Activated CD4-positive, alpha-beta T cell treated with anti-CD3 and anti-CD28 coated beads, Interleukin-10, Interleukin-2, amounts not matched to agents 100 ng/mL and 50 ng/mL, durations not matched to agents 16 hours and 8 hours (primary cell): ENCODE measurements around the gene CFAP107.
"Not testable (repeated sequence)": the region's sequence is repeated elsewhere in the genome, so short reads cannot be mapped to it uniquely, and the experiment has no call there.

Source experiments
- DNase-seq: peaks from one replicate; pipeline ENCODE4 v3.0.0-alpha.2; 2020

The CFAP107 gene, protein sequence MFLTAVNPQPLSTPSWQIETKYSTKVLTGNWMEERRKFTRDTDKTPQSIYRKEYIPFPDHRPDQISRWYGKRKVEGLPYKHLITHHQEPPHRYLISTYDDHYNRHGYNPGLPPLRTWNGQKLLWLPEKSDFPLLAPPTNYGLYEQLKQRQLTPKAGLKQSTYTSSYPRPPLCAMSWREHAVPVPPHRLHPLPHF

GRCh38 chr1:12745992-12746323, at the start of gene CFAP107:
TSS of gene CFAP107 (plus strand) at chr1:12746200. CDS start at chr1:12746431, 231 bp downstream.
- peak; percentile 44 for DNase-seq

DNA sequence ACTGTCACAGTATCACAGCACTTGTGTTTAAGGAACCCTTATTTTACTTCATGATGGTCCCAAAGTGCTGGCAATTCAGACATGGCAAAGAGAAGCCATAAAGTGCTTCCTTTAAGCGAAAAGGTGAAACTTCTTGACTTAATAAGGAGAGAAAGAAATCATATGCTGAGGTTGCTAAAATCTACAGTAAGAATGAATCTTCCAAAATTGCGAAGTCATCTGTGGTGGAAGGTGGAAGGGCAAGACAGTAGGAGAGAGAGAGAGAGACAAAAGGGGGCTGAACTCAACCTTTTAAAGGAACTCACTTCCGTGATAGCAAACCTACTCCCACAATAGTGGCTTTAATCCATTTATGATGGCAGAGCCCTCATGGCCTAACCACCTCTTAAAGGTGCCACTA, 49.3 kb upstream of the CFAP107 start:
- no peak for DNase-seq

GRCh38 chr1:12697397-12697796, 48.6 kb upstream of the CFAP107 start:
- DNase-seq: no peak

GRCh38 chr1:12703821-12704451, 42.1 kb upstream of the CFAP107 start:
- DNase-seq: no peak

- no peak for DNase-seq
Observed at GRCh38 chr1:12706061-12706460, 39.9 kb upstream of the CFAP107 start.

DNA sequence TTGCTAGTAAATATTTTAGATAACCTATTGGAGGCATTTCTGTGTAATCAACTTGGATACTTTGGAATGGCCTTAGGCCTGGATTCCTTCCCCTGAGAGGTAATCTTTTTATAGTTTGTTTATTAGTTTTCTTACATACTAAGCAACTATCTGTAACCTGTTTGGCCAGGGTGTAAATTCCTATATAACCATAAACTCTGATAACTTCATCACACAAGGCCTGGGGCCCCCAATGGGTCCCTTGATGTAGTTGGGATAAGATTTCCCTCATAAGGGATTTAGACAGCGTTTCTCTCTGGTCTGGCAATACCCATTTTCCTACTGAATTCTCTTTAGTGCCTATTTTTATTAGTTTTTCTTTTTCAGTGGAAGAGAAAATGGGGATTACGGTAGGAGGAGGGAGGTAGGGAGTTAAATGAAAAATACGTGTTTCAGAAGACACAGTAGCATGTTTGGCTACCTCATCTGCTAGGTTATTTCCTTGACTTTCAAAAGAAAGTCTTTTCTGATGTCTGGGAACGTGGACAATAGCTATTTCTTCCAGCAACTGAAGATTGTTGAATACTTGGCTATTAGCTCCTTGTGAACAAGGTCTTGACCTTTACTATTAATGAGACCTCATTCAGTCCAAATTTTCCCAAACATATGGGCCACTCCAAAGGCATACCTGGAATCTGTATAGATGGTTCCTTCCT, 37.5 kb upstream of the CFAP107 start:
- DNase-seq: no peak

- DNase-seq: no peak
Observed at GRCh38 chr1:12709091-12709491, 36.9 kb upstream of the CFAP107 start.

DNA sequence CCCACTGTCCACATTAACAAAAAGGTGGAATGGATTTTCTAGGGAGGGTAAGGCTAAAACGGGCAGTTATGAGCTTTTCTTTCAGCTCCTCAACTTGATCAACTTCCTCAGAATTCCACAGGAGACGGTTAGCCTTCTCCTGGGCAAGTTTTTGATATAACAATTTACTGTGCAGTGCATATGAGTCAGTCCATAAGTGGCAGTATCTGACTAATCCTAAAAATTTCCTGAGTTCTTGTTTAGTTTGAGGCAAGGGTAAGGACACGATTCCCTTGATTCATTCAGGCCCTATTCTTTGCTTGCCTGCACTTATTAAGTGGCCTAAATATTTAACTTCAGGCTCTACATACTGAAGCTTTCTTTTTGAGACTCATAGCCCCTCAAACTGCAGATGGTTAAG, 36.3 kb upstream of the CFAP107 start:
- DNase-seq: no peak

GRCh38 chr1:12711536-12711935, 34.5 kb upstream of the CFAP107 start:
- no peak for DNase-seq

DNA sequence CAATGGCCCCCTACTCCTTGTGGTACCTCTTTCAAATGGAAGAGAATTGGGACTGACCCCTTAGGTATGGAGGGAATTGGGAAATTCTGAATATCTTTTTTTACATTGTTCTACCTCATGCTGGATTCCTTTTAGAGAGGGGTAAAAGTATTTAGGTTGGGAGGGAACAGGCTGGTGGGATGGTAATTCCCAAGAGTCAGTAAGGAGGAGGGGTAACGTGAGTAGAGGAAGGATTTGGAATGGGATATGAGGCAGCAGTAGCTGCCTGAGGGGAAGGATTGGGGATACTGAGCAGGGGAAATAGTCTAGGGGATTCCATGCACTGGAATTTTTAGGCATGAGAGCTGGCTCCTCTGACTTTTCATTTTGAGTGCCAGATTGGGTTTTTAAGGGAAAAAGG, 33.9 kb upstream of the CFAP107 start:
- DNase-seq: no peak

- DNase-seq: no peak
Observed at GRCh38 chr1:12712929-12713328, 33.1 kb upstream of the CFAP107 start.

DNA sequence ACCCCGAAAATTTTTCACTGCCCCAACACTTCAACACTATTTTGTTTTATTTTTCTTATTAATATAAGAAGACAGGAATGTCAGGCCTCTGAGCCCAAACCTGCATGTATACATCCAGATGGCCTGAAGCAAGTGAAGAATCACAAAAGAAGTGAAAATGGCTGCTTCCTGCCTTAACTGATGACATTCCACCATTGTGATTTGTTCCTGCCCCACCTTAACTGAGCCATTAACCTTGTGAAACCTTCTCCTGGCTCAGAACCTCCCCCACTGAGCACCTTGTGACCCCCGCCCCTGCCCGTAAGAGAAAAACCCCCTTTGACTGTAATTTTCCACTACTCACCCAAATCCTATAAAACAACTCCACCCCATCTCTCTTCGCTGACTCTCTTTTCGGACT, 32.3 kb upstream of the CFAP107 start:
- not testable (repeated sequence) for DNase-seq

- DNase-seq: no peak
Observed at GRCh38 chr1:12714710-12715475, 31.1 kb upstream of the CFAP107 start.

DNA sequence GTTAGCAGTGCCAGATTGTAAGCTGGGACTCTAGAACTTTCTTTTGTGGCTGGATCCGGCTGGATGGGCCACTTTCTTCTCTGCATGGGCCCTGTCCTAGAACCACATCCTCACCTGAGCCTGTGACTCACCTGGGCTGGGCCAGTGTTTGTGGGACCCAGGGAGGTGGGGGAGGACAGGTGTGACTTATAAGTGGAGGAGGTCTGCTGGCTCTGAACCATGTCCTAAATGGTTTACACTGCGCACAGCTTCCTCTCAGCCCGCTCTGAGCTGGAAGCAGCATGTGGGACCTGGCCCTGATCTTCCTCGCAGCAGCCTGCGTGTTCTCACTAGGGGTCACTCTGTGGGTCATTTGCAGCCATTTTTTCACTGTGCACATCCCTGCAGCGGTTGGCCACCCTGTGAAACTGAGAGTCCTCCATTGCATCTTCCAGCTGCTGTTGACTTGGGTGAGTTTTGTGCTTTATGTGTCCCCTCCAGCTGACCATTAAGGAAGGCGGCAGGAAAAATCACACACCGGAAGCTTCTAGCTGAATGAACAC, 30.0 kb upstream of the CFAP107 start, which contains the start of gene AADACL3:
AADACL3 (plus strand) TSS at position 215 of the 542 bp plus-strand sequence; CDS start at position 282, 67 bp downstream.
- DNase-seq: no peak

DNA sequence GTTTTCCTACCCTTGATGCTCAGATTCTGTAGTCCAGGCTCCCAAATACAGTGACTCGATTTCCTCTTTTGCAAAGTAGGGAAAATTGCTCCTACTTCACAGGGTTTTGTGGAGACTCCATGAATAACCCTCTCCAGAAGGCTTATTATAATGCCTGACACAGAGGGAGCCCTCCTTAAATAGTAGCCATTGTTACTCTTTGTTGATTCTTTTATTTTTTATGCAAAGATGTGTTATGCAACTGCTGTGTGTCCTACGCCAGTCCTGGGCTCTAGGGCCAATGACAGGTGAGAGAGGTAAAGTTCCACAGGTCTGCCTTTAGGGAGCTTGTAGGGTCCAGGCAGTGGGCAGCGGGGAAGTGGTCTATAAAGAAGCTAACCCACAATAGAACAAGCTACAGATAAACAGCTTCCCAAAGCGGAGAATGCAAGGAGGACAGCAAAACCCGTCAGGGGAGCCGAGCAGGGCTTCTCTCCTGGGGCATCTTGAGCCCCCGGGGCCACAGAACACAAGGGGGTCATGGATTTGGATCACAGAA, 28.6 kb upstream of the CFAP107 start:
- DNase-seq: no peak

DNA sequence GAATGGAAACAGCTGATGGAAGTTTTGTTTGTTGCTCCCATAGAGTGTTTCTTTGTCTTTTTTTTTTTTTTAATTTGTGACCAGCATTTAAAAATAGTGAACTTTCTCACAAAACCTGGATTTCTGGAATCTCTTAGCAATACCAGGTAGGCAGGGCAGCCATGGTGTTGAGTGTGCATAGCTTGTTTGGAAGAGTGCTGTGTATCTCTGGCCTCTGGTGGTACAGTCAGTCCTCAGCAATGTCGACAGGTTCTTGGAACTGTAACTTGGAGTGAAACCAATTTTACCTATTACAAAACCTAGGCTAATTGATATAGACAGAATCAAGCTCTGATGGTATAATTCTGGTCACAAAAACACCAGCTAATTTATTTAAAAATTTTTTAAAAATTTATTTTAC, 23.4 kb upstream of the CFAP107 start:
- no peak for DNase-seq

GRCh38 chr1:12728391-12728790, 17.6 kb upstream of the CFAP107 start:
- no peak for DNase-seq

DNA sequence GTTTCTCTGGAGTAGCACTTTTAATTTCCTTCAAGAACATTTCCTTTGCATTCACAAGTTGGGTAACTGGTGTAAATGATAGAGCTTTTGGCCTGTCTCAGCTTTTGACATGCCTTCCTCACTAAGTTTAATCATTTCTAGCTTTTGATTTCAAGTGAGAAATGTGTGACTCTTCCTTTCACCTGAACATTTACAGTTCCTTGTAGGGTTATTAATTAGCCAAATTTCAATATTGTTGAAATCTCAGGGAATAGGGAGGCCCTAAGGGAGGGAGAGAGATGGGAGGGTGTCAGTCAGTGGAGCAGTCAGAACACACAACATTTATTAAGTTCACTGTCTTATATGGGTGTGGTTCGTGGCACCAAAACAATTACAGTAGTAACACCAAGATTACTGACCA, 15.8 kb upstream of the CFAP107 start:
- DNase-seq: no peak

DNA sequence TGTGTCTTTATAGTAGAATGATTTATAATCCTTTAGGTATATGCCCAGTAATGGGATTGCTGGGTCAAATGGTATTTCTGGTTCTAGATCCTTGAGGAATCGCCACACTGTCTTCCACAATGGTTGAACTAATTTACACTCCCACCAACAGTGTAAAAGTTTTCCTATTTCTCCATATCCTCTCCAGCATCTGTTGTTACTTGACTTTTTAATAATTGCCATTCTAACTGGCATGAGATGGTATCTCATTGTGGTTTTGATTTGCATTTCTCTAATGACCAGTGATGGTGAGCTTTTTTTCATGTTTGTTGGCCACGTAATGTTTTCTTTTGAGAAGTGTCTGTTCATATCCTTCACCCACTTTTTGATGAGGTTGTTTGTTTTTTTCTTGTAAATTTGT, 14.9 kb upstream of the CFAP107 start:
- not testable (repeated sequence) for DNase-seq

DNA sequence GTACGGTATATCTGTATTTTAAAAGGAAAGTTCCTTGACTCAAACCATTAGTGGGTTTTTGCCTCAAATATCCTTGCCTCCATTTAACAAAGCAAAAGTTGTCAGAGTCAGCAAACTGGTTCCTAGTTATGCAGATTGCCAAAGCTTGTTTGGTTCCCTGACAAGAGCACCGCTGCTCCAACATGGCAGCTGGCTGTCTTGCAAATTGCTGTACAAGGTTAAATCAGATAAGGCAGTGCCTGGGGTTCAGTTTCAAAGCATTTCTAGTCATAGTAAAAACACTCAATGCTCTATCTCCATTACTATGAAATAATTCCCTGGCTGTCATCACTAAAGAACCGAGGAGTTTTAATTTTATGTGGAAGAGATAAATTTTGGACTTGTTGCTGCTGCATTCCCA, 11.3 kb upstream of the CFAP107 start:
- no peak for DNase-seq

GRCh38 chr1:12738934-12739333, 7.1 kb upstream of the CFAP107 start:
- no peak for DNase-seq

GRCh38 chr1:12739613-12740012, 6.4 kb upstream of the CFAP107 start:
- DNase-seq: no peak

- no peak for DNase-seq
Observed at GRCh38 chr1:12741946-12742345, 4.1 kb upstream of the CFAP107 start.
